Measurements from ENCODE around the gene TSPAN18. TPM values are rescaled to one million over a fixed set of nuclear protein-coding genes. Genes with fewer than 3 reads are reported as not detected.

TSPAN18 gene
- total and polyA plus RNA-seq, 3 donors from 2014 or later: 2.1 to 11.1 (median 5.0) TPM

DNA sequence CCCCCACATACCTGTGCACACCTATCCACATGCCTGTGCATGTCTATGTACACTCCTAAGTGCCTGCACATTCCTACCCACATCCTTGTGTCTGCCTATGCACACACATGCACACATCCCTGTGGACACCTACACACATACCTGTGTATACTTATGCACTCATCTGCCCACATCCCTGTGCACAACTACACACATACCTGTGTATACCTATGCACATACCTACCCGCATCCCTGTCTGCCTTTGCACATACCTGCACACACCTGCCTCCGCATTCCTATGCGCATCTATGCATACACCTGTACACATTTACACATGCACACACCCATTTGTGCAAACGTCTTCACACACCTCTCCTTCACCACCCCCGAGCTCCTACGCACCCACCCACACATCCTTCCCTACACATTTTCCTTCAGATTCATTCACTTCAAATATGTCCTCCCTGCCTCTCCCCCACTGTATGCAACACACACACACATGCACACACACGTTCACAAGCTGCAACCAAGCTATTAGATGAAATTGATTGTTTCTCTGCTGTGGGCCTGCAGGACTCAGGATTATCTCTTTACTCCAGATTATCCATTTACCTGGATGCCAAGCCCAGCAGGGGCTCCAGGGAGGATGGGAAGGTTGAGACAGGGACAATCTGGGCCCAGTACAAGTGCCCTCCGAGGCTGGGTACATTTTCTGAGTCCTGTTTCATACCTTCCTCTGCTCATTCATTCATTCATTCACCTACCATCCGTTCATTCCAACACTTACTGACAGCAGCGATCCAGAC lies 53.2 kb downstream of the TSPAN18 start:
- Histone ChIP-seq H3K36me3 (ENCODE audit: low read depth, missing control alignments) (no peaks in the 10 kb centered on the region), H3K4me3 (no peak overlapping the region), H3K27me3 (no peaks in the 10 kb centered on the region), H3K4me1 (peaks cover 13% of the 10 kb centered on the region), H3K9me3 (no peaks in the 10 kb centered on the region), H3K27ac (no peak overlapping the region)
- 86 to 89% methylated on average over 10 of the region's 10 CpGs for WGBS, 2 donors
- TF ChIP-seq POLR2A (IDR thresholded peaks at IDR 0.05): no peak
- TF ChIP-seq, protein P1, sequence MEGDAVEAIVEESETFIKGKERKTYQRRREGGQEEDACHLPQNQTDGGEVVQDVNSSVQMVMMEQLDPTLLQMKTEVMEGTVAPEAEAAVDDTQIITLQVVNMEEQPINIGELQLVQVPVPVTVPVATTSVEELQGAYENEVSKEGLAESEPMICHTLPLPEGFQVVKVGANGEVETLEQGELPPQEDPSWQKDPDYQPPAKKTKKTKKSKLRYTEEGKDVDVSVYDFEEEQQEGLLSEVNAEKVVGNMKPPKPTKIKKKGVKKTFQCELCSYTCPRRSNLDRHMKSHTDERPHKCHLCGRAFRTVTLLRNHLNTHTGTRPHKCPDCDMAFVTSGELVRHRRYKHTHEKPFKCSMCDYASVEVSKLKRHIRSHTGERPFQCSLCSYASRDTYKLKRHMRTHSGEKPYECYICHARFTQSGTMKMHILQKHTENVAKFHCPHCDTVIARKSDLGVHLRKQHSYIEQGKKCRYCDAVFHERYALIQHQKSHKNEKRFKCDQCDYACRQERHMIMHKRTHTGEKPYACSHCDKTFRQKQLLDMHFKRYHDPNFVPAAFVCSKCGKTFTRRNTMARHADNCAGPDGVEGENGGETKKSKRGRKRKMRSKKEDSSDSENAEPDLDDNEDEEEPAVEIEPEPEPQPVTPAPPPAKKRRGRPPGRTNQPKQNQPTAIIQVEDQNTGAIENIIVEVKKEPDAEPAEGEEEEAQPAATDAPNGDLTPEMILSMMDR (IDR thresholded peaks at IDR 0.05): no peak
- DNase-seq: no peak
- intact Hi-C loops (cut with DNase I; ENCODE audit: low total_unique reads): no loop called here

DNA sequence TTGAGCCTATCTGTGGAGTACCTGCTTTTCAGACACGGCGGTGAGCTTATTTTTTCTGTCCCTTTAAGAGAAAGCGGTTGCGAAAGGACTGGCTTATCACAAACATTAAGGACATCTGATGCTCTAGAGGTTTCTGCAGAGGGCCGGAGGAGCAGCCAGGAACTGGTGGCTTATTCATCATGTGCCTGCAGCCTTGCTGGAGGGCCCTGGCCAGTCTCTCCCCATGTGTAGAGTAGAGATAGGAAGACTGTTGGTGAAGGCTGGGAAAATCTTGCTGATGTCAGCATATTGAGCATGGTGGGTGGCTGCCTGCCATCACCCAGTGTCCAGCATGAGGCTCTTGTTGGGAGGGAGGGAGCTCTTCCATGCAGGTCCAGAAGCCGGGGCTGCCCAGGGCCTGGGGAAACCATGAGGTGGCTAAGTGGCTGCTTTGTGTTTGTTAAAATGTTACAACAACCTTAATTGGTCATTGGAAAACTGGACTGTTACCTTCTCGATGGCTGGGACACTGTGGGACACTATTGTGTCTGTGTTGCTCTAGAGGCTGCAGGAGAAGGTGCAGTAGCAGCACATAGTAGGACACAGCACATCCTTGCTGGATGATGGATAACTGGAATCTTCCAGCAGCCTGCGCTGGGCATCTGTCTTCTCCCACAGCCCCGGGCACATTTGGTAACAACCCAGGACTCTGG lies 54.3 kb downstream of the TSPAN18 start:
- no peak overlapping the region for H3K4me3 ChIP-seq
- intact Hi-C loops (cut with DNase I; ENCODE audit: low total_unique reads): no loop called here
- peak overlapping the region in 1 of 2 donors; percentile 17 for H3K27ac ChIP-seq
- no peaks in the 10 kb centered on the region for H3K36me3 ChIP-seq (ENCODE audit: low read depth, missing control alignments)
- H3K27me3 ChIP-seq: no peaks in the 10 kb centered on the region
- TF ChIP-seq POLR2A (IDR thresholded peaks at IDR 0.05): no peak
- TF ChIP-seq, protein P1 (IDR thresholded peaks at IDR 0.05): no peak
- WGBS, 2 donors: 64% methylated on average over 8 to 9 of the region's 9 CpGs
- H3K9me3 ChIP-seq: no peaks in the 10 kb centered on the region
- peak; percentile 70 for DNase-seq
- peaks cover 13% of the 10 kb centered on the region for H3K4me1 ChIP-seq

DNA sequence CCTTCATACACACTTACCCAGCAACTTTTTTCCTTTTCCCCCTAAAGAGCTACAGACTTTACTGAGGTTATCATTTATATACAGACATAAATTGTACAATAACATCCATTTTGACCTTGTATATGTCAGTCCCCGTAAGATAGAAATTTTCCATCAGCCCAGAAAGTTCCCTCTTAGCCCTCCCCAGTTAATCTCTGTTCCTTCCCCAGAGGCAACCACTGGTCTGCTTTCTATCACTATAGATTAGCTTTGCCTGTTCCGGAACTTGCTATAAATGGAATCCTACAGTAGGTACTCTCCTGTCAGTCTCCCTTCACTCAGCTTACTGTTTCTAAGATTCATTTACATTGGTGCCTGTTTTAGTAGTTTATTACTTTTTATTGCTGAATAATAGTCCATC lies 54.9 kb downstream of the TSPAN18 start:
- Histone ChIP-seq H3K27me3 (no peaks in the 10 kb centered on the region), H3K27ac (no peak overlapping the region), H3K4me3 (no peak overlapping the region), H3K4me1 (peaks cover 13% of the 10 kb centered on the region), H3K36me3 (ENCODE audit: low read depth, missing control alignments) (no peaks in the 10 kb centered on the region), H3K9me3 (no peaks in the 10 kb centered on the region)
- DNase-seq: no peak
- TF ChIP-seq POLR2A (IDR thresholded peaks at IDR 0.05): no peak
- TF ChIP-seq, protein P1 (IDR thresholded peaks at IDR 0.05): no peak
- intact Hi-C loops (cut with DNase I; ENCODE audit: low total_unique reads): no loop called here
- 75 to 83% methylated on average over 2 of the region's 2 CpGs for WGBS, 2 donors

DNA sequence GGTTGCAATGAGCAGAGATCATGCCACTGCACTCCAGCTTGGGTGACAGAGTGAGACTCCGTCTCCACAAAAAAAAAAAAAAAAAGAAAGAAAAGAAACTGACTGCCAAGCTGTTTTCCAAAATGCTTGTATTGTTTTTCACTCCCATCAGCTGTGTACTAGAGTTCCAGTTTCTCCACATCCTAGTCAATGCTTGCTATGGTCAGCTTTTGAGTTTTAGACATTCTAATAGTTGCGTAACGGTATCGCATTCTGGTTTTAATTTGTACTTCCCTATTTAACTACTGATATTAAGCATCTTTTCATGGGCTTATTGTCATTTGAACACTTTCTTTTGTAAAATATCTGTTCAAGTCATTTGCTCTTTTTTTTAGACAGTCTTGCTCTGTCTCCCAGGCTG lies 55.7 kb downstream of the TSPAN18 start:
- Histone ChIP-seq H3K9me3 (no peaks in the 10 kb centered on the region), H3K27me3 (no peaks in the 10 kb centered on the region), H3K4me3 (no peak overlapping the region), H3K4me1 (peaks cover 13% of the 10 kb centered on the region), H3K27ac (no peak overlapping the region), H3K36me3 (ENCODE audit: low read depth, missing control alignments) (no peaks in the 10 kb centered on the region)
- intact Hi-C loops (cut with DNase I; ENCODE audit: low total_unique reads): no loop called here
- TF ChIP-seq, protein P1 (IDR thresholded peaks at IDR 0.05): no peak
- TF ChIP-seq POLR2A (IDR thresholded peaks at IDR 0.05): no peak
- no peak for DNase-seq
- WGBS, 2 donors: 83 to 96% methylated on average over 4 of the region's 4 CpGs
